Measurements from ENCODE around the gene RCOR1.

GRCh38 chr14:102734436-102734835 lies 142.0 kb downstream of the RCOR1 start:
- TF ChIP-seq, protein P1, sequence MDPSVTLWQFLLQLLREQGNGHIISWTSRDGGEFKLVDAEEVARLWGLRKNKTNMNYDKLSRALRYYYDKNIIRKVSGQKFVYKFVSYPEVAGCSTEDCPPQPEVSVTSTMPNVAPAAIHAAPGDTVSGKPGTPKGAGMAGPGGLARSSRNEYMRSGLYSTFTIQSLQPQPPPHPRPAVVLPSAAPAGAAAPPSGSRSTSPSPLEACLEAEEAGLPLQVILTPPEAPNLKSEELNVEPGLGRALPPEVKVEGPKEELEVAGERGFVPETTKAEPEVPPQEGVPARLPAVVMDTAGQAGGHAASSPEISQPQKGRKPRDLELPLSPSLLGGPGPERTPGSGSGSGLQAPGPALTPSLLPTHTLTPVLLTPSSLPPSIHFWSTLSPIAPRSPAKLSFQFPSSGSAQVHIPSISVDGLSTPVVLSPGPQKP (IDR thresholded peaks at IDR 0.05; ENCODE audit: borderline replicate concordance, low read depth, low read length), result no peak
- TF ChIP-seq NFE2L2 (IDR thresholded peaks at IDR 0.05; ENCODE audit: low read depth, low read length) (no peak), CTCF (conservative IDR thresholded peaks at IDR 0.05; ENCODE audit: low read depth, low read length) (no peak), RFX5 (IDR thresholded peaks at IDR 0.05; ENCODE audit: low read depth, low read length) (no peak), FOS (IDR thresholded peaks at IDR 0.05; ENCODE audit: low read depth, low read length) (no peak), BHLHE40 (IDR thresholded peaks at IDR 0.05; ENCODE audit: low read depth, low read length) (no peak), POLR2A (IDR thresholded peaks at IDR 0.05; ENCODE audit: low read depth, low read length) (no peak), SMC3 (IDR thresholded peaks at IDR 0.05; ENCODE audit: low read depth, low read length) (no peak)
